H1 (cell line): ENCODE measurements around the gene ST8SIA5. TPM values are rescaled to one million over a fixed set of nuclear protein-coding genes. Genes with fewer than 3 reads are reported as not detected.

Source experiments
- CTCF ChIA-PET: fragments of 300-600 bp; sonication (Branson Sonifier 250); formaldehyde crosslinking; loops from one replicate; lab custom pipeline; 2021; ENCODE audit not compliant: partially characterized antibody; lab: Charles Lee
- POLR2A ChIA-PET: fragments of 300-600 bp; sonication (Branson Sonifier 250); formaldehyde crosslinking; loops from one replicate; lab custom pipeline; 2021; ENCODE audit warnings: inconsistent platforms; ENCODE audit not compliant: partially characterized antibody; lab: Charles Lee
- DNase-seq, 2 experiments: peaks; one replicate each; pipeline versions ENCODE4 v3.0.0 to v3.0.0-alpha.2; 2010 to 2022; ENCODE audit warnings: low spot score in 2 of 2, low read depth in 1 of 2, mixed read lengths in 1 of 2
- FAIRE-seq: peaks from 2 replicates; lab custom pipeline; 2011; peaks lifted over from hg19 to GRCh38; lab: Jason Lieb, UNC
- H2AFZ ChIP-seq: 2 replicates; pipeline ENCODE4 v1.8.1; 2012; ENCODE audit warnings: low read length, inconsistent platforms
- H2AK5ac ChIP-seq: 2 replicates; pipeline ENCODE4 v1.6.1; 2013; ENCODE audit warnings: low read depth, low read length
- H2BK120ac ChIP-seq: replicated peaks from 2 replicates; pipeline ENCODE3; 2013; ENCODE audit warnings: low read depth, low read length, inconsistent platforms
- H2BK12ac ChIP-seq: 2 replicates; pipeline ENCODE4 v1.6.1; 2013; ENCODE audit warnings: low read depth, low read length
- H2BK15ac ChIP-seq: 2 replicates; pipeline ENCODE4 v1.6.1; 2013; ENCODE audit warnings: low read length
- H2BK20ac ChIP-seq: 2 replicates; pipeline ENCODE4 v1.6.1; 2013; ENCODE audit warnings: low read length
- H2BK5ac ChIP-seq: 2 replicates; pipeline ENCODE4 v1.6.1; 2013; ENCODE audit warnings: low read depth, low read length
- H3K14ac ChIP-seq: 2 replicates; pipeline ENCODE4 v1.6.1; 2013; ENCODE audit warnings: inconsistent platforms; ENCODE audit not compliant: insufficient read length
- H3K18ac ChIP-seq: 2 replicates; pipeline ENCODE4 v1.6.1; 2013; ENCODE audit warnings: low read length; ENCODE audit errors: extremely low read depth
- H3K23ac ChIP-seq: 2 replicates; pipeline ENCODE4 v1.6.1; 2013; ENCODE audit warnings: inconsistent platforms; ENCODE audit not compliant: insufficient read length
- H3K23me2 ChIP-seq: 2 replicates; pipeline ENCODE4 v1.6.1; 2013; ENCODE audit warnings: low read depth, low read length
- H3K27ac ChIP-seq: 2 replicates; pipeline ENCODE4 v1.6.1; 2011; ENCODE audit warnings: low read depth, low read length, inconsistent platforms
- H3K27me3 ChIP-seq, 4 experiments: replicated peaks in 1 of 4; 1 replicate in 1 of 4; 2 replicates in 3 of 4; pipeline versions ENCODE4 v1.6.1 to v1.8.1; 2011 to 2013; ENCODE audit warnings: low read length in 3 of 4, mild to moderate bottlenecking in 3 of 4, inconsistent platforms in 2 of 4, mixed read lengths in 2 of 4, moderate library complexity in 1 of 4; ENCODE audit not compliant: control insufficient read depth in 3 of 4, insufficient read depth in 3 of 4; ENCODE audit errors: extremely low read depth in 1 of 4
- H3K36me3 ChIP-seq, 4 experiments: 2 replicates each; pipeline versions ENCODE4 v1.6.1 to v1.8.1; 2011 to 2013; ENCODE audit warnings: mild to moderate bottlenecking in 4 of 4, low read length in 3 of 4, moderate library complexity in 2 of 4, control low read depth in 1 of 4, inconsistent platforms in 1 of 4; ENCODE audit not compliant: insufficient read depth in 4 of 4, control insufficient read depth in 2 of 4
- H3K4ac ChIP-seq: replicated peaks from 2 replicates; pipeline ENCODE3; 2013; ENCODE audit warnings: low read length, low read depth, mixed read lengths, inconsistent platforms; ENCODE audit not compliant: insufficient read length
- H3K4me1 ChIP-seq, 4 experiments: replicated peaks in 1 of 4; 1 replicate in 1 of 4; 2 replicates in 3 of 4; pipeline versions ENCODE4 v1.6.1 to v1.8.1; 2011 to 2013; ENCODE audit warnings: low read length in 3 of 4, inconsistent platforms in 2 of 4, mixed read lengths in 1 of 4; ENCODE audit not compliant: insufficient read depth in 4 of 4, control insufficient read depth in 3 of 4
- H3K4me2 ChIP-seq, 2 experiments: 2 replicates each; pipeline versions ENCODE4 v1.6.1 to v1.8.1; 2011 to 2013; ENCODE audit warnings: low read depth in 2 of 2, low read length in 2 of 2, control low read depth in 1 of 2, inconsistent platforms in 1 of 2, mild to moderate bottlenecking in 1 of 2; ENCODE audit not compliant: insufficient read depth in 1 of 2
- H3K4me3 ChIP-seq, 4 experiments: fragments of 200-600, 300-600 bp in 1 of 4; sonication (generic), shearing (Covaris generic), sonication (Bioruptor Twin) in 1 of 4; 2 replicates each; pipeline versions ENCODE4 v1.5.1 to v1.8.1; 2011 to 2016; ENCODE audit warnings: low read length in 4 of 4, low read depth in 3 of 4, control low read depth in 2 of 4, inconsistent platforms in 2 of 4, mild to moderate bottlenecking in 2 of 4, mixed read lengths in 1 of 4, moderate library complexity in 1 of 4; ENCODE audit not compliant: insufficient read depth in 2 of 4; ENCODE audit errors: extremely low read depth in 1 of 4
- H3K56ac ChIP-seq: replicated peaks from 2 replicates; pipeline ENCODE3; 2013; ENCODE audit warnings: low read depth, mild to moderate bottlenecking, mixed read lengths, low read length, inconsistent platforms; ENCODE audit not compliant: insufficient read length
- H3K79me1 ChIP-seq: 2 replicates; pipeline ENCODE4 v1.6.1; 2013; ENCODE audit warnings: low read depth, low read length, control low read depth
- H3K79me2 ChIP-seq, 2 experiments: 2 replicates each; pipeline versions ENCODE4 v1.6.1 to v1.8.1; 2012 to 2013; ENCODE audit warnings: low read length in 2 of 2, mild to moderate bottlenecking in 2 of 2, inconsistent platforms in 1 of 2; ENCODE audit not compliant: insufficient read depth in 2 of 2, control insufficient read depth in 1 of 2
- H3K9ac ChIP-seq, 4 experiments: replicated peaks in 1 of 4; 1 replicate in 1 of 4; 2 replicates in 3 of 4; pipeline versions ENCODE4 v1.6.1 to v1.8.1; 2011 to 2013; ENCODE audit warnings: low read depth in 3 of 4, low read length in 3 of 4, control low read depth in 2 of 4, mild to moderate bottlenecking in 2 of 4, moderate library complexity in 2 of 4, inconsistent platforms in 1 of 4; ENCODE audit errors: extremely low read depth in 1 of 4
- H3K9me3 ChIP-seq, 2 experiments: 2 replicates each; pipeline versions ENCODE4 v1.6.1 to v1.8.1; 2012 to 2013; ENCODE audit warnings: mild to moderate bottlenecking in 2 of 2, moderate library complexity in 2 of 2, control low read depth in 1 of 2, inconsistent platforms in 1 of 2, low read depth in 1 of 2, low read length in 1 of 2, mixed read lengths in 1 of 2; ENCODE audit not compliant: insufficient read depth in 2 of 2
- H4K20me1 ChIP-seq, 2 experiments: replicated peaks in 1 of 2; 2 replicates each; pipeline versions ENCODE3 to v1.8.1; 2011 to 2013; ENCODE audit warnings: inconsistent platforms in 2 of 2, low read length in 2 of 2, mild to moderate bottlenecking in 1 of 2; ENCODE audit not compliant: insufficient read depth in 2 of 2, control insufficient read depth in 1 of 2
- H4K5ac ChIP-seq: 2 replicates; pipeline ENCODE4 v1.6.1; 2013; ENCODE audit warnings: low read length, low read depth, mixed read lengths, inconsistent platforms; ENCODE audit not compliant: insufficient read length
- H4K8ac ChIP-seq: 2 replicates; pipeline ENCODE4 v1.8.0; 2013; ENCODE audit warnings: mild to moderate bottlenecking, moderate library complexity, low read length, inconsistent platforms; ENCODE audit not compliant: insufficient read depth; ENCODE audit errors: extremely low read depth
- H4K91ac ChIP-seq: replicated peaks from 2 replicates; pipeline ENCODE3; 2013; ENCODE audit warnings: low read length, mixed read lengths, inconsistent platforms; ENCODE audit not compliant: insufficient read length
- BCL11A ChIP-seq, 2 experiments: IDR thresholded peaks; one replicate each; pipeline ENCODE4 v1.6.1; 2011; ENCODE audit warnings: low read depth in 2 of 2, low read length in 2 of 2, mild to moderate bottlenecking in 2 of 2
- CBX5 ChIP-seq: fragments of 300-800, 300-1000 bp; sonication (generic); IDR thresholded peaks from 2 replicates; pipeline ENCODE4 v1.7.1; 2016; ENCODE audit warnings: antibody characterized with exemption, low read length, low read depth
- CHD2 ChIP-seq: IDR thresholded peaks from 2 replicates; pipeline ENCODE4 v1.6.1; 2012; ENCODE audit warnings: low read length, improper control_type of control experiment
- JUND ChIP-seq: IDR thresholded peaks from 2 replicates; pipeline ENCODE4 v1.6.1; 2011; ENCODE audit warnings: mild to moderate bottlenecking, improper control_type of control experiment, low read length
- PHF8 ChIP-seq: fragments of 200-600 bp; sonication (generic); conservative IDR thresholded peaks from 2 replicates; pipeline ENCODE4 v1.7.1; 2012; ENCODE audit warnings: low read depth, mild to moderate bottlenecking, inconsistent platforms, low read length, moderate library complexity
- SIN3A ChIP-seq, 2 experiments: IDR thresholded peaks in 1 of 2; conservative IDR thresholded peaks in 1 of 2; 2 replicates each; pipeline ENCODE4 v1.6.1; 2011 to 2012; ENCODE audit warnings: low read length in 2 of 2, improper control_type of control experiment in 1 of 2, low read depth in 1 of 2, mild to moderate bottlenecking in 1 of 2
- TAF1 ChIP-seq: IDR thresholded peaks from 2 replicates; pipeline ENCODE4 v1.6.1; 2011; ENCODE audit warnings: mild to moderate bottlenecking, low read depth, low read length
- TBP ChIP-seq: IDR thresholded peaks from 2 replicates; pipeline ENCODE4 v1.6.1; 2011; ENCODE audit warnings: low read depth, low read length, improper control_type of control experiment
- polyA plus RNA-seq, 7 experiments: library from polyadenylated mRNA; depleted of rRNA in 3 of 7; stranded (reverse) in 5 of 7; unstranded in 2 of 7; fragments of >200 nt in 5 of 7; fragments of 200-250 nt in 2 of 7; gene quantifications; 1 replicate in 5 of 7; 2 replicates in 1 of 7; 4 replicates in 1 of 7; pipeline versions ENCODE4 v1.2.1 to v1.2.3, GENCODE V29; 2011 to 2013; ENCODE audit warnings: missing spikeins in 2 of 7, mixed read lengths in 2 of 7
- total RNA-seq: library from RNA; stranded (reverse); fragmentation: NEBNext Ultra II Directional; extraction: Animal tissue kit (Norgen Biotek cat#: 25700); gene quantifications from 2 replicates; pipeline ENCODE4 v1.2.1, GENCODE V29; 2021

Gene ST8SIA5
- total and polyA plus RNA-seq, 2 of the 8 experiments (the other 6 are each of a cell fraction or from before 2014, with no cell fraction given) = 2.4 to 6.3 TPM

GRCh38 chr18:46696702-46697101 is 60.2 kb downstream of the ST8SIA5 start:
- Histone ChIP-seq H2BK5ac (no peak overlapping the region), H3K27ac (no peak overlapping the region), H2AFZ (no peak overlapping the region), H3K4me1 (peaks cover 0 to 10% (median 2%) of the 10 kb centered on the region in 4 experiments; a peak in 5 of 7 replicates), H3K56ac (no peak overlapping the region), H3K4ac (no peak overlapping the region), H3K18ac (no peak overlapping the region), H4K8ac (no peak overlapping the region), H4K5ac (no peak overlapping the region), H3K27me3 (no peaks in the 10 kb centered on the region), H4K20me1 (no peaks in the 10 kb centered on the region), H3K79me2 (no peaks in the 10 kb centered on the region), H3K23me2 (peaks cover 7% of the 10 kb centered on the region; the same call in 1 of the 2 replicates), H3K4me3 (no peak overlapping the region), H3K36me3 (no peaks in the 10 kb centered on the region), H3K14ac (no peak overlapping the region), H4K91ac (no peak overlapping the region), H3K9me3 (no peaks in the 10 kb centered on the region), H3K9ac (no peak overlapping the region), H2BK12ac (no peak overlapping the region), H2BK120ac (no peak overlapping the region), H2BK20ac (no peak overlapping the region), H3K79me1 (no peaks in the 10 kb centered on the region), H2BK15ac (no peak overlapping the region), H3K23ac (no peak overlapping the region), H3K4me2 (no peak overlapping the region), H2AK5ac (no peak overlapping the region)
- DNase-seq (no peak), FAIRE-seq (no peak)
- ChIA-PET CTCF (interaction anchor here (0.6 to 1.7 kb wide), 2 partner anchors 39 to 263 kb away, joined by 3 to 6 read pairs; no protein-coding TSS in a partner anchor), POLR2A (interaction anchor here (1.6 kb wide), 1 partner anchor 9 kb away, joined by 3 read pairs; no protein-coding TSS in a partner anchor)
- TF ChIP-seq CBX5 (no peak), JUND (no peak), SIN3A (conservative IDR thresholded peaks at IDR 0.05 in 1 of 2, IDR thresholded peaks at IDR 0.05 in 1 of 2; ENCODE audit: low read depth in 1 of 2, low read length in 2 of 2) (no peak), PHF8 (no peak), TAF1 (no peak), TBP (no peak), CHD2 (no peak), BCL11A (IDR thresholded peaks at IDR 0.05; ENCODE audit: low read depth in 2 of 2, low read length in 2 of 2) (no peak)
